Neural crest cell (in vitro differentiated cells): ENCODE measurements around the gene B4GALNT3. TPM values are rescaled to one million over a fixed set of nuclear protein-coding genes. Genes with fewer than 3 reads are reported as not detected.
A peak's percentile ranks its signal among the peaks of the same experiment; 100 is the strongest.

Source experiments
- DNase-seq: peaks from one replicate; pipeline ENCODE4 v3.0.0; 2021; ENCODE audit warnings: low read depth, mixed read lengths, low spot score
- H3K27ac Mint-ChIP-seq: one replicate; pipeline ENCODE4 v1.8.0; 2021; ENCODE audit warnings: mild to moderate bottlenecking, mixed read lengths; ENCODE audit not compliant: unreplicated experiment
- H3K27me3 Mint-ChIP-seq: 2 replicates; pipeline ENCODE4 v1.8.0; 2021; ENCODE audit warnings: low read depth, mild to moderate bottlenecking, mixed read lengths
- H3K36me3 Mint-ChIP-seq: 2 replicates; pipeline ENCODE4 v1.8.0; 2021; ENCODE audit warnings: low read depth, mild to moderate bottlenecking, mixed read lengths
- H3K4me1 Mint-ChIP-seq: 2 replicates; pipeline ENCODE4 v1.8.0; 2021; ENCODE audit warnings: mixed read lengths
- H3K4me3 Mint-ChIP-seq: one replicate; pipeline ENCODE4 v1.8.0; 2021; ENCODE audit warnings: mild to moderate bottlenecking, mixed read lengths
- H3K9me3 Mint-ChIP-seq: 2 replicates; pipeline ENCODE4 v1.8.0; 2021; ENCODE audit warnings: mixed read lengths
- CTCF ChIP-seq: fragments of 200-600 bp; sonication (generic); conservative IDR thresholded peaks from 2 replicates; pipeline ENCODE4 v1.5.0; 2021; ENCODE audit warnings: antibody characterized with exemption, mild to moderate bottlenecking
- total RNA-seq: library from RNA; stranded (reverse); gene quantifications from 2 replicates; pipeline ENCODE4 v1.2.1, GENCODE V29; 2021

The B4GALNT3 gene
- total RNA-seq, 1 donor from 2014 or later: 2.6 TPM

- H3K27me3 Mint-ChIP-seq: no peaks in the 10 kb centered on the region
- no peak for DNase-seq
- no peaks in the 10 kb centered on the region for H3K36me3 Mint-ChIP-seq
- no peak for TF ChIP-seq CTCF
- H3K9me3 Mint-ChIP-seq: no peaks in the 10 kb centered on the region
- H3K4me3 Mint-ChIP-seq: no peak overlapping the region
- H3K27ac Mint-ChIP-seq: peak overlapping the region; percentile 46
- H3K4me1 Mint-ChIP-seq: peaks cover 7% of the 10 kb centered on the region
Measured at GRCh38 chr12:520119-520518, 60.4 kb downstream of the B4GALNT3 start.

GRCh38 chr12:522692-523378 is 63.1 kb downstream of the B4GALNT3 start:
- no peak for TF ChIP-seq CTCF
- no peaks in the 10 kb centered on the region for H3K36me3 Mint-ChIP-seq
- H3K9me3 Mint-ChIP-seq: no peaks in the 10 kb centered on the region
- H3K27me3 Mint-ChIP-seq: no peaks in the 10 kb centered on the region
- H3K4me3 Mint-ChIP-seq: no peak overlapping the region
- peaks cover 7% of the 10 kb centered on the region for H3K4me1 Mint-ChIP-seq
- DNase-seq: no peak
- H3K27ac Mint-ChIP-seq: no peak overlapping the region

- peaks cover 7% of the 10 kb centered on the region for H3K4me1 Mint-ChIP-seq
- no peak for TF ChIP-seq CTCF
- H3K27me3 Mint-ChIP-seq: no peaks in the 10 kb centered on the region
- DNase-seq: no peak
- no peak overlapping the region for H3K27ac Mint-ChIP-seq
- H3K9me3 Mint-ChIP-seq: peaks cover 3% of the 10 kb centered on the region
- H3K4me3 Mint-ChIP-seq: no peak overlapping the region
- H3K36me3 Mint-ChIP-seq: no peaks in the 10 kb centered on the region
Measured at GRCh38 chr12:524167-524951, 64.6 kb downstream of the B4GALNT3 start.

- H3K9me3 Mint-ChIP-seq: peaks cover 3% of the 10 kb centered on the region
- DNase-seq: no peak
- H3K27ac Mint-ChIP-seq: no peak overlapping the region
- no peak overlapping the region for H3K4me3 Mint-ChIP-seq
- H3K36me3 Mint-ChIP-seq: no peaks in the 10 kb centered on the region
- peaks cover 7% of the 10 kb centered on the region for H3K4me1 Mint-ChIP-seq
- no peaks in the 10 kb centered on the region for H3K27me3 Mint-ChIP-seq
- no peak for TF ChIP-seq CTCF
Measured at GRCh38 chr12:526089-526488, 66.3 kb downstream of the B4GALNT3 start.

GRCh38 chr12:527241-527640 is 67.5 kb downstream of the B4GALNT3 start:
- H3K4me3 Mint-ChIP-seq: no peak overlapping the region
- no peaks in the 10 kb centered on the region for H3K27me3 Mint-ChIP-seq
- no peak for DNase-seq
- H3K27ac Mint-ChIP-seq: no peak overlapping the region
- no peak for TF ChIP-seq CTCF
- H3K4me1 Mint-ChIP-seq: peaks cover 7% of the 10 kb centered on the region
- H3K9me3 Mint-ChIP-seq: peaks cover 6% of the 10 kb centered on the region
- peaks cover 2% of the 10 kb centered on the region for H3K36me3 Mint-ChIP-seq
